HG03457 (cell line): ENCODE results near the gene ZNF330.

Experiments used
- ATAC-seq: cut with Tn5 transposase; IDR thresholded peaks from one replicate; pipeline ENCODE4 v1.9.1; 2021; ENCODE audit warnings: moderate number of reproducible peaks; ENCODE audit not compliant: unreplicated experiment

ZNF330 gene

GRCh38 chr4:141229408-141230101, 8.9 kb downstream of the ZNF330 start:
- ATAC-seq: peak; percentile 56

- ATAC-seq: no peak
Measured at GRCh38 chr4:141233673-141234072, 13.0 kb downstream of the ZNF330 start.

- no peak for ATAC-seq
Measured at GRCh38 chr4:141238186-141238585, 17.5 kb downstream of the ZNF330 start.

- no peak for ATAC-seq
Measured at GRCh38 chr4:141240259-141240658, 19.6 kb downstream of the ZNF330 start.

GRCh38 chr4:141240671-141241070, 20.0 kb downstream of the ZNF330 start:
- ATAC-seq: no peak

GRCh38 chr4:141241986-141242385, 21.3 kb downstream of the ZNF330 start:
- ATAC-seq: no peak

- ATAC-seq: no peak
Measured at GRCh38 chr4:141244419-141244818, 23.7 kb downstream of the ZNF330 start.

GRCh38 chr4:141246243-141246642, 25.5 kb downstream of the ZNF330 start:
- no peak for ATAC-seq

- ATAC-seq: no peak
Measured at GRCh38 chr4:141246683-141247429, 26.2 kb downstream of the ZNF330 start.

GRCh38 chr4:141247430-141247780, 26.7 kb downstream of the ZNF330 start:
- no peak for ATAC-seq

GRCh38 chr4:141248029-141248428, 27.3 kb downstream of the ZNF330 start:
- ATAC-seq: no peak

GRCh38 chr4:141248486-141248885, 27.8 kb downstream of the ZNF330 start:
- ATAC-seq: no peak

- ATAC-seq: no peak
Measured at GRCh38 chr4:141254326-141254725, 33.6 kb downstream of the ZNF330 start.

- ATAC-seq: no peak
Measured at GRCh38 chr4:141255016-141255415, 34.3 kb downstream of the ZNF330 start.

- ATAC-seq: no peak
Measured at GRCh38 chr4:141258558-141258957, 37.9 kb downstream of the ZNF330 start.

- no peak for ATAC-seq
Measured at GRCh38 chr4:141275834-141276233, 55.1 kb downstream of the ZNF330 start.

- no peak for ATAC-seq
Measured at GRCh38 chr4:141283152-141283551, 62.5 kb downstream of the ZNF330 start.

GRCh38 chr4:141283563-141283962, 62.9 kb downstream of the ZNF330 start:
- ATAC-seq: no peak
